ENCODE results near the gene RPA1.
"Not testable (repeated sequence)": the region's sequence is repeated elsewhere in the genome, so short reads cannot be mapped to it uniquely, and the experiment has no call there.

The RPA1 gene

GRCh38 chr17:1820528-1821252, 9.1 kb upstream of the RPA1 start:
- DNase-seq, result no peak

GRCh38 chr17:1829216-1829591, 601 bp upstream of the RPA1 start:
- no peak for DNase-seq

- no peak for DNase-seq
Observed at GRCh38 chr17:1830288-1830687, 483 bp downstream of the RPA1 start.

- no peak for DNase-seq
Observed at GRCh38 chr17:1834380-1835149, 4.8 kb downstream of the RPA1 start.

GRCh38 chr17:1839516-1839915, 9.7 kb downstream of the RPA1 start:
- DNase-seq, result no peak

- no peak for DNase-seq
Observed at GRCh38 chr17:1843947-1844346, 14.1 kb downstream of the RPA1 start.

GRCh38 chr17:1847191-1847590, 17.4 kb downstream of the RPA1 start:
- DNase-seq, result no peak

- DNase-seq, result no peak
Observed at GRCh38 chr17:1852327-1852726, 22.5 kb downstream of the RPA1 start.

GRCh38 chr17:1853698-1854097, 23.9 kb downstream of the RPA1 start:
- DNase-seq, result no peak

GRCh38 chr17:1856462-1856861, 26.7 kb downstream of the RPA1 start:
- DNase-seq, result not testable (repeated sequence)

GRCh38 chr17:1860978-1861377, 31.2 kb downstream of the RPA1 start:
- DNase-seq, result no peak

GRCh38 chr17:1861391-1862010, 31.7 kb downstream of the RPA1 start:
- no peak for DNase-seq

GRCh38 chr17:1865252-1866037, 35.6 kb downstream of the RPA1 start:
- no peak for DNase-seq

- DNase-seq, result no peak
Observed at GRCh38 chr17:1867307-1867706, 37.5 kb downstream of the RPA1 start.

- no peak for DNase-seq
Observed at GRCh38 chr17:1868090-1868489, 38.3 kb downstream of the RPA1 start.

GRCh38 chr17:1870592-1870991, 40.8 kb downstream of the RPA1 start:
- no peak for DNase-seq

- no peak for DNase-seq
Observed at GRCh38 chr17:1871756-1872155, 42.0 kb downstream of the RPA1 start.

GRCh38 chr17:1872254-1872653, 42.4 kb downstream of the RPA1 start:
- no peak for DNase-seq

- no peak for DNase-seq
Observed at GRCh38 chr17:1872976-1873375, 43.2 kb downstream of the RPA1 start.

- DNase-seq, result no peak
Observed at GRCh38 chr17:1873418-1873817, 43.6 kb downstream of the RPA1 start.

- no peak for DNase-seq
Observed at GRCh38 chr17:1875597-1875996, 45.8 kb downstream of the RPA1 start.

- no peak for DNase-seq
Observed at GRCh38 chr17:1878419-1879121, 48.8 kb downstream of the RPA1 start.
